AG04449 (cell line): Measurements from ENCODE around the gene CALN1.

Experiments used
- CTCF ChIA-PET: fragments of 350-600 bp; formaldehyde crosslinking; extraction: SDS; loops from one replicate; lab custom pipeline; 2021; ENCODE audit warnings: antibody characterized with exemption; lab: Yijun Ruan, JAX
- POLR2A ChIA-PET: fragments of 400-600, 350-600 bp; formaldehyde crosslinking; extraction: SDS; loops from one replicate; lab custom pipeline; 2020; ENCODE audit warnings: antibody characterized with exemption, inconsistent platforms; lab: Yijun Ruan, JAX
- DNase-seq: peaks from one replicate; pipeline ENCODE4 v3.0.0-alpha.2; 2010; ENCODE audit warnings: low read depth, low spot score
- H3K4me3 ChIP-seq: 2 replicates; pipeline ENCODE4 v1.5.1; 2011; ENCODE audit warnings: low read depth, mild to moderate bottlenecking, control low read depth, low read length
- CTCF ChIP-seq: IDR thresholded peaks from one replicate; pipeline ENCODE4 v1.5.1; 2011; ENCODE audit warnings: mild to moderate bottlenecking, moderate library complexity, low read length, control low read depth, inconsistent platforms; ENCODE audit not compliant: insufficient read depth; ENCODE audit errors: missing control alignments

CALN1 gene

DNA sequence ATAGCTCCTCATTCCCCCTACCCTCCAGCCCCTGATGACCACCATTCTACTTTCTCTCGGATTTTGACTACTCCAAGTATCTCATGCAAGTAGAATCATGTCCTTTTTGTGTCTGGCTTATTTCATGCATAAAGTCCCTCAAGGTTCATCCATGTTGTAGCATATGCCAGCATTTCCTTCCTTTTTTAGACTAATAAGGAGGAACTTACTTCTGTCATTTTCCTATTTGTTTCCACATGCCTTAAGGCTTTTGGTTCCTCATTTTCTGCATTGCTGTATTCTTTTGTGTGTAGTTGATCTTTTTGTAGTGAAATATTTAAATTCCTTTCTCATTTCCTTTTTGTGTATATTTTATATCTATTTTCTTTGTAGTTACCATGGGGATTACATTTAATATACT is 376.9 kb downstream of the CALN1 start:
- ChIA-PET CTCF (no interaction called here), POLR2A (no interaction called here)
- no peak for TF ChIP-seq CTCF
- H3K4me3 ChIP-seq: no peak overlapping the region
- no peak for DNase-seq

DNA sequence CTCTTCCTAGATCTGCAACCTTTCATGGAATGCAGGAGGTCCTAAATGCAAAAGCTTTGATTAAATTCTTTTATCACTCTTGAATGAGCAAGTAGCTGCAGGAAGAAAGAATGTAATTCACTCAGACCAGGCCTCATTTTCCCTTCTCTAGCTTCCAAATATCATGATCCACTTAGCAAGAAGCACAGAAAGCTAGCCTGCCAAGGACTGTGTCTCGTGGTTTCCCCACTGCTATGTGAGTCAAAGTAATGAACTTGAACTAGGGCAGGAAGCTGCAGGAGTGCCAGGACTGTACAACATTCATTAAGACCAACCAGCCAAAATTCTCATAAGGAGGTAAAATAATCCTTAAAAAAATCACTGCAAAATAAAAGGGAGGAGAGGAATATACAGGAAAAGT is 379.2 kb downstream of the CALN1 start:
- no peak overlapping the region for H3K4me3 ChIP-seq
- CTCF ChIA-PET: no interaction called here
- POLR2A ChIA-PET: no interaction called here
- no peak for TF ChIP-seq CTCF
- DNase-seq: no peak

GRCh38 chr7:72030994-72031667 is 381.0 kb downstream of the CALN1 start:
- ChIA-PET POLR2A (no interaction called here), CTCF (interaction anchor here (0.6 kb wide), 1 partner anchor 289 kb away, joined by 4 read pairs; no protein-coding TSS in a partner anchor)
- no peak overlapping the region for H3K4me3 ChIP-seq
- DNase-seq: no peak
- TF ChIP-seq CTCF: no peak

DNA sequence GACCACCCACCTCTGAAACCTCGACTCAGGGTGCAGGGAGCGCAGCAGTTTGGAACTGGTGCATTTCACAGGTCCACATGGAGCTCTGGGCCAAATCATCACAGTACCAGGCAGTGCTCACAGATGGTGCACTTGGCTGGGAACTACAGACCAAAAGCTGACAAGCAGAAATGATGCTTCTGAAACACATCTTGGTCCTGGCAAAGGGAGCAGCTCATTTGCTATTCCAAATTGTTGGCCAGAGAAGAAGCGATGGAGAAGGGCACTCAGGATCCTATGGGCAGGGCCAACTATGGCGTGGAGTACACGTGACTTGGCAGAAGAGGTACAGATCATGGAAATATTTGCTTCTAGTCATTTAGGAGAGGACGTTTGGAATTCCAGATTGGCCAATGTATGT is 383.9 kb downstream of the CALN1 start:
- POLR2A ChIA-PET: no interaction called here

GRCh38 chr7:72025381-72025960 is 386.7 kb downstream of the CALN1 start:
- ChIA-PET CTCF (no interaction called here), POLR2A (no interaction called here)
- no peak for TF ChIP-seq CTCF
- no peak for DNase-seq
- H3K4me3 ChIP-seq: no peak overlapping the region

More for the DNA sequence above, 383.9 kb downstream of the CALN1 start:
- no peak for DNase-seq
- no peak for TF ChIP-seq CTCF
- no peak overlapping the region for H3K4me3 ChIP-seq
- CTCF ChIA-PET: no interaction called here

DNA sequence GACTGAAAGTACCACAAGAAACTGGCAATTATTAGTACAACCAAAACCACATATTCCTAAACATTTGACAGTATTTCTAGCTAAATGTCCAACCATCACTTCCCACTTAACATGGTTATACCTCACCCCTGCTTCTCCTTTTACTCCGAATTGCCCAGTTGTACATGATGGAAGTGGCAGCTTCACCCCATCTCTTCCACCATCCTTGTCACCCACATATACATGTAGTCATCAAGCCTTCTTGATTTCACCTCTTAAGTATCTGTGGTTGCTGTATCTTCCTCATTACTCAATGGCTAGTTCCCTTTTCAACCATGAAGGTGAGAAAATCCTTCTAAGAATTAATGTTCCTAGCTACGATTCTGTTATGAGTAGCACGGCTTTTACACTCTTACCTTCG is 388.2 kb downstream of the CALN1 start:
- no peak overlapping the region for H3K4me3 ChIP-seq
- TF ChIP-seq CTCF: no peak
- DNase-seq: no peak
- ChIA-PET POLR2A (no interaction called here), CTCF (no interaction called here)
